Measurements from ENCODE around the gene TANC1.

The TANC1 gene

GRCh38 chr2:159188449-159188848, 220.0 kb downstream of the TANC1 start:
- no peak for DNase-seq
- intact Hi-C loops (cut with DNase I): no loop called here

- intact Hi-C loops (cut with DNase I): no loop called here
- DNase-seq: no peak
These were observed 224.0 kb downstream of the TANC1 start for GRCh38 chr2:159192371-159192918.

DNA sequence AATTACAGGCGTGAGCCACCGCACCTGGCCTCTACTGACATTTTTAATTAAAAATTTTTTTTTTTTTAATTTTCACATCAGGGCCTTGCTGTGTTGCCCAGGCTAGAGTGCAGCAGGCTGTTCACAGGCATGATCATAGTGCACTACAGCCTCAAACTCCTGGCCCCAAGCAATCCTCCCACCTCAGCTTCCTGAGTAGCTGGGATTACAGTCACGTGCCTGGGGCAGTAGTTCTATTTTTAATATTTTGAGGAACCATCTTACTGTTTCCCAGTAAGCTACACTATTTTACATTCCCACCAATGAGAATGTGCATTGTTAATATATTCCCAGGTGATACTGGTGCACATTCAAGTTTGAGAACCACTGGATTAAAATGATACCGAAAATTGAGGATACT, 225.4 kb downstream of the TANC1 start:
- intact Hi-C loops (cut with DNase I): no loop called here
- no peak for DNase-seq

DNA sequence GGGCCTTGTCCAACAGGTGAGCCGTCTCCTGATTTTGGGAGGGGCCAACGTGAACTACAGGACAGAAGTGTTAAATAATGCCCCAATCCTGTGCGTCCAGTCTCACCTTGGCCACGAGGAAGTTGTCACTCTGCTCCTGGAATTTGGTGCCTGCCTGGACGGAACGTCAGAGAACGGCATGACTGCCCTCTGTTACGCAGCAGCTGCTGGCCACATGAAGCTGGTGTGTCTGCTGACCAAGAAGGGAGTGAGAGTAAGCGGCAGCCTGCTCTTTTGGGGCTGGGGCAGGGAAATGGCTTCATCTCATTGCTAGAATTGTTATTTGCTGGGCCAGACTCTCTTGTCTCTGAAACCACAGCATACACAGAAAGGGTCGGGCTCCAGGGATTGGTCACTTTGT, 225.8 kb downstream of the TANC1 start:
- peak in 6 of 42 donors; percentile 14 to 49 (median 36) for DNase-seq
- intact Hi-C loops (cut with DNase I): no loop called here

- intact Hi-C loops (cut with DNase I): no loop called here
- peak in 35 of 42 donors; percentile 6 to 73 (median 47) for DNase-seq
These were observed 227.3 kb downstream of the TANC1 start for GRCh38 chr2:159195697-159196096.

DNA sequence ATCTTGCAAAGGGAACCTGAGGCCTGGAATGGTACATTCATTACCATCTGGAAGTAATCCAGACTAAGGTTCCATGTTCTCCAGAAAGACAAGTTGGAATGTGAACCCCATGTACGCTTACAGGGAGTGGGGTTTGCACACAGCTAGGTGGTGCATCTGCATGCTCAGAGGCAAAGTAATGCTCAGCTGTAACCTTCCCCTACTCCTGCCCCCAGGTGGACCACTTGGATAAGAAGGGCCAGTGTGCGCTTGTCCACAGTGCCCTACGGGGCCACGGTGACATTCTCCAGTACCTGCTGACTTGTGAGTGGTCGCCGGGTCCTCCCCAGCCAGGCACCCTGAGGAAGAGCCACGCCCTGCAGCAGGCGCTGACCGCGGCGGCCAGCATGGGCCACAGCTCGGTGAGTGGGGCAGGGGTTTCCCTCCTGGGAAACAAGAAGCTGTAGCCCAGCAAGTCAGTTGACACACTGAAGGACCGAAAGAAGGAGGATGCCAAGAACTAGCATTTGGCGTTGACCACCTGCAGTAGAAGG, 228.0 kb downstream of the TANC1 start:
- intact Hi-C loops (cut with DNase I): no loop called here
- no peak for DNase-seq

DNA sequence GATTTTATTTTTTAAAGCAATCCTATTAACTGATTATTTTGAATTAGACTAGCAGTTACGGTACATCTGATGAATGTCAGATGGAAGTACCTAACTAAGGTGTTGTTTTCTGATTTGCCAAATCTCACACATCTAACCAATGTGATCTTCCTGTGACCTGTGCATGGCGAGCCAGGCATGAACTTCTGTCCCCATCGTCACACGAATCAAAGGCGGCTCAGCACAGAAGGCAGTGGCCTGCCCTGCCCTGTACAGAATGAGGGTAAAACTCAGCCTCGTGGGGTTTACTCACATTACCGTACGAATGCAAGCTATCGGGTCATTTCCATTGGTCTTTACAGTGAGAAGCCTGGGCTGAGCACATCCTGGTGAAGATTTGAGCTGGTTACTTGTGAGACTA, 230.8 kb downstream of the TANC1 start:
- intact Hi-C loops (cut with DNase I): no loop called here
- DNase-seq: no peak

DNA sequence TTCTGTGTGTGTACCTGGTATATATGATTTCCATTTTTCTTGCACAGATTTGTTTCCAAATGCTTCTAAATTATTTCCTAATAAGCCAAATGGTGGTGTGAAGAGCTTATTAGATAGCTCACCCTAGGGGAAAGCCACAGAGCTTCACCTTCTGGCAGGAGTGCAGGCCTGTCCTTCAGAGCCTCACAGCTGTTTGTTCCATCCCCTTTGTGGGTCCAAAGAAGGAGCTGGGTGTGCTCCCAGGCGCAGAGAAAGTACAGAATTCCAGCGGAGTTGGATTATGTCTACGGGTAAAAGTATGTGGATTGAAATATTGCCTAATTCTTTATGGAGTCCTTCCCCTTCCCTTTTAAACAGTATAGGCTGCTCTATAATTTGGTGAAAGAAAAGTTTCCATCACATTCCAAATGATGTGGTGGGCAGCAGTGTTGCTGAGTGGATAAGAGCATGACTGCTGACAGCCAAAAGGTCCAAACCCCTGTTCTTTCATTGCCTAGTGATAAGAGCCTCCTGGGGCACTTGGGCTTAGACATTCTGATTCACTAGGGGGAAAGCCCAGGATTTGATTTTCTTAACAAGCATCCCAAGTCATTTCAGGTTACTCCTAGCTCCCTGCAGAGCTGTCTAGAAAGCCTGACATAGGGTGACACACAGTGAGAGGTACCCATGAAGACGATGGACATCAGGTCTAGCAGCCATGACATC, 231.5 kb downstream of the TANC1 start:
- DNase-seq: no peak
- intact Hi-C loops (cut with DNase I): no loop called here

GRCh38 chr2:159200498-159200897, 232.1 kb downstream of the TANC1 start:
- intact Hi-C loops (cut with DNase I): no loop called here
- DNase-seq: no peak

- DNase-seq: no peak
- intact Hi-C loops (cut with DNase I): no loop called here
These were observed 233.1 kb downstream of the TANC1 start for GRCh38 chr2:159201360-159202063.

DNA sequence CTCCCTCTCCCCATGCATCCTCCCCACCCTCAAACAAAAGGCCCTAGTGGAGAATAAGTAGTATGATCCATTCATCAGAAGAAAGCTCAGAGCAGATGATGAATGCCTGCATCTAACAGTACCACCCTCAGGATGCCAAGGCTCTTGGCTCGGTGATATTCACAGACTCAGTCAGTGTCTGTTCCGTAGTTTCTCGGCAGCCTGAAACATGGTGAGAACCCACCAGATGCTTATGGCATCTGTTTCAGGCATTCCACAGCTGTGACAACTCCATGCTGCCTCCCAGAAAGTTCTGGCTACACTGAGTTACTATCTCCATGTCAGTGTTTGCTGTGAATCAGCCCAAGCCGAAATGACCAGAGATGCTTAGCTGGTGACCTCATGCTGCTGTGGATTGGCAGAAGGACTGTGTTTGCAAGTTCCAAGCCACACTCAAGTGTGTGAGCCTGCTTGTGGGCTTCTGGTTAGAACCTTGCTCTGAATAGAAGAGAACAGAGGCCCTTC, 234.2 kb downstream of the TANC1 start:
- peak in 30 of 42 donors; percentile 9 to 73 (median 46) for DNase-seq

DNA sequence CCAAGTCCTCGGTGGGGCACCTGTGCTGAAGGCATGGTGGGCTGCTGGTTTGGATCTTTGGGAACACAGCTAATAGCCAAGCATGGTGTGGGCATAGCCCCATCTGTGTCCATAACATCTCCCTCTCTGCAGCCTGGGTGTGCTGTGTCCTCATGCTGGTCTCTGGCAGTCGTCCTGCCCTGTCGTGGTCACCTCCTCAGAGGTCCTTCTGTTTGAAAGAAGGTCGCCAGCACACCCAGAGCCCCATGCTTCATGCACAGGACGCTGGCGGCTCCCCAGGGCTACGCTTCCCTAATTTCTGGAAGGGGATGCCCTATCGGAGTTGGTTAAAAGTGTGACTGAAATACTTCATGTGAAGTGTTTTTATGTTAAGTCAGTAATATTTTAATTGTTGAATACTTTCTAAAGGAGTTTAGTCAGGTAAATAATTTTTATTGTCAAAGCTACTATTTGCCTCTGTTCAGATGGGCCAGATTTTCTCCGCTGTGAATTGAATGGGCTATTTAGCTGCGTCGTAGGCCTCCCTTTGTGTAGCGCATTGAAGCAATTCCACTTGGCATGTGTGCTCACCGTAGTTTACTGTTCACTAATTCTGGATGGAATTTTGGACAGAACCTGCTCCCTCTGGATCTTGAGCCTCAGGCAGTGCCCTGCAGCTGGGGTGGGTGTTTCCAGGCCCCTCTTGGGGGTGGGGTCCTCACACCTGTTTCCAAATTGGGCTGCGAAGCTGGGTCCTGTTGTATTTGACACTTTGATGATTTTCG, 236.1 kb downstream of the TANC1 start:
- intact Hi-C loops (cut with DNase I): no loop called here
- DNase-seq: no peak

More for the DNA sequence above, 234.2 kb downstream of the TANC1 start:
- intact Hi-C loops (cut with DNase I): no loop called here

- DNase-seq: no peak
- intact Hi-C loops (cut with DNase I): no loop called here
These were observed 238.4 kb downstream of the TANC1 start for GRCh38 chr2:159206736-159207380.

DNA sequence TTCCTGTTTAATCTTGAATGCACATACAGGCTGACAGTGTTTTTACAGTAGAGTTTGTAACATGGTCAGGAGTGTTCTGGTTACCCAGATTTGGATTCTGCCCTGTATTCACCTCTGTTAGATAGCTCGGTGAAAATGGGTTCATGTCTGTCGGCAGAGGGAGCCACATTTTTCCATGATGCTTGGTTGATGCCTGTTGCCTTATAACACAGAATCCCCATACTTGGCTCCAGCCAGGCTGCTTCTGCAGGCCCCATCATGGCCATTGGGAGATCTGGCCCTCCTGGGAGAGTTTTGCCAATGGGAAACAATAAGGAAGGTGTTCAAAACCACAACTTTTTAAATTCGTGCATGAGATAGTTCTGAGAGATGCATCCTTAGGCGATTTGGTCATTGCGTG, 240.0 kb downstream of the TANC1 start:
- no peak for DNase-seq
- intact Hi-C loops (cut with DNase I): no loop called here

GRCh38 chr2:159209341-159210306, 241.2 kb downstream of the TANC1 start:
- intact Hi-C loops (cut with DNase I): no loop called here
- DNase-seq: no peak

GRCh38 chr2:159211447-159212396, 243.3 kb downstream of the TANC1 start:
- peak in 4 of 42 donors; percentile 18 to 61 (median 38) for DNase-seq
- intact Hi-C loops (cut with DNase I): no loop called here

- intact Hi-C loops (cut with DNase I): no loop called here
These were observed 244.9 kb downstream of the TANC1 start for GRCh38 chr2:159213296-159213695.

More at GRCh38 chr2:159213296-159213695, 244.9 kb downstream of the TANC1 start:
- DNase-seq: no peak
